PC-3 (cell line): ENCODE results near the gene ADAM11.

Experiments used
- EZH2 ChIP-seq: fragments of 300-600 bp; sonication (generic); IDR thresholded peaks from one replicate; pipeline ENCODE4 v1.6.1; 2017; ENCODE audit warnings: antibody characterized with exemption, mild to moderate bottlenecking, low read length; ENCODE audit not compliant: unreplicated experiment
- TF ChIP-seq, protein P1 (sequence below): fragments of 300-600 bp; sonication (generic); conservative IDR thresholded peaks from 2 replicates; pipeline ENCODE4 v1.5.1; 2017; ENCODE audit warnings: antibody characterized with exemption, low read depth, mild to moderate bottlenecking, low read length

- TF ChIP-seq, protein P1, sequence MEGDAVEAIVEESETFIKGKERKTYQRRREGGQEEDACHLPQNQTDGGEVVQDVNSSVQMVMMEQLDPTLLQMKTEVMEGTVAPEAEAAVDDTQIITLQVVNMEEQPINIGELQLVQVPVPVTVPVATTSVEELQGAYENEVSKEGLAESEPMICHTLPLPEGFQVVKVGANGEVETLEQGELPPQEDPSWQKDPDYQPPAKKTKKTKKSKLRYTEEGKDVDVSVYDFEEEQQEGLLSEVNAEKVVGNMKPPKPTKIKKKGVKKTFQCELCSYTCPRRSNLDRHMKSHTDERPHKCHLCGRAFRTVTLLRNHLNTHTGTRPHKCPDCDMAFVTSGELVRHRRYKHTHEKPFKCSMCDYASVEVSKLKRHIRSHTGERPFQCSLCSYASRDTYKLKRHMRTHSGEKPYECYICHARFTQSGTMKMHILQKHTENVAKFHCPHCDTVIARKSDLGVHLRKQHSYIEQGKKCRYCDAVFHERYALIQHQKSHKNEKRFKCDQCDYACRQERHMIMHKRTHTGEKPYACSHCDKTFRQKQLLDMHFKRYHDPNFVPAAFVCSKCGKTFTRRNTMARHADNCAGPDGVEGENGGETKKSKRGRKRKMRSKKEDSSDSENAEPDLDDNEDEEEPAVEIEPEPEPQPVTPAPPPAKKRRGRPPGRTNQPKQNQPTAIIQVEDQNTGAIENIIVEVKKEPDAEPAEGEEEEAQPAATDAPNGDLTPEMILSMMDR: no peak
- no peak for TF ChIP-seq EZH2
Observed at GRCh38 chr17:44782326-44782850, 23.6 kb downstream of the ADAM11 start.
